ENCODE measurements around the gene TMEM247.

DNA sequence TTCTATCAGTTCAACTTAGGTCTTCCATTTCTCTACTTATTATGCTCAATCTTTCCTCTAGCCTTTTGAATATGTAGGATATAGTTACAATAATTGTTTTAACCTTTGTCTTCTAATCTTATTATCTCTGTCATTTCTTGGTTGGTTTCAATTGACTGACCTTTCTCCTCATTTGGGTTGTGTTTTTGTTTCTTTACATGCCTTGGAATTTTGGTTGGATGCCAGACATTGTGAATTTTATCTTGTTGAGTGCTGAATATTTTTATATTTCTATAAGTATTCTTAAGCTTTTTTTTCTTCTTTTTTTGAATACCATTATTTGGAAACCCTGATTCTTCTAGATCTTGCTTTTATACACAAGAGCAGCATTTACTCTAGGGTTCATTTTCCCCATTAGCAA is 30.7 kb upstream of the TMEM247 start:
- TF ChIP-seq POLR2A (IDR thresholded peaks at IDR 0.05), result no peak
- TF ChIP-seq, protein P1, sequence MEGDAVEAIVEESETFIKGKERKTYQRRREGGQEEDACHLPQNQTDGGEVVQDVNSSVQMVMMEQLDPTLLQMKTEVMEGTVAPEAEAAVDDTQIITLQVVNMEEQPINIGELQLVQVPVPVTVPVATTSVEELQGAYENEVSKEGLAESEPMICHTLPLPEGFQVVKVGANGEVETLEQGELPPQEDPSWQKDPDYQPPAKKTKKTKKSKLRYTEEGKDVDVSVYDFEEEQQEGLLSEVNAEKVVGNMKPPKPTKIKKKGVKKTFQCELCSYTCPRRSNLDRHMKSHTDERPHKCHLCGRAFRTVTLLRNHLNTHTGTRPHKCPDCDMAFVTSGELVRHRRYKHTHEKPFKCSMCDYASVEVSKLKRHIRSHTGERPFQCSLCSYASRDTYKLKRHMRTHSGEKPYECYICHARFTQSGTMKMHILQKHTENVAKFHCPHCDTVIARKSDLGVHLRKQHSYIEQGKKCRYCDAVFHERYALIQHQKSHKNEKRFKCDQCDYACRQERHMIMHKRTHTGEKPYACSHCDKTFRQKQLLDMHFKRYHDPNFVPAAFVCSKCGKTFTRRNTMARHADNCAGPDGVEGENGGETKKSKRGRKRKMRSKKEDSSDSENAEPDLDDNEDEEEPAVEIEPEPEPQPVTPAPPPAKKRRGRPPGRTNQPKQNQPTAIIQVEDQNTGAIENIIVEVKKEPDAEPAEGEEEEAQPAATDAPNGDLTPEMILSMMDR (IDR thresholded peaks at IDR 0.05), result no peak

Data from Peyer's patch (tissue), 4 donors.